Hepatocyte (in vitro differentiated cells): Measurements from ENCODE around the gene GRAP2.

ENCODE experiments used
- EZH2 ChIP-seq: fragments of 200-600 bp; sonication (generic); IDR thresholded peaks from 2 replicates; pipeline ENCODE4 v1.6.1; 2016; ENCODE audit warnings: antibody characterized with exemption, mild to moderate bottlenecking, borderline replicate concordance
- TF ChIP-seq, protein P1 (sequence below): fragments of 200-600 bp; sonication (generic); IDR thresholded peaks from 2 replicates; pipeline ENCODE4 v1.5.1; 2016; ENCODE audit warnings: antibody characterized with exemption, mild to moderate bottlenecking; ENCODE audit not compliant: poor library complexity

DNA sequence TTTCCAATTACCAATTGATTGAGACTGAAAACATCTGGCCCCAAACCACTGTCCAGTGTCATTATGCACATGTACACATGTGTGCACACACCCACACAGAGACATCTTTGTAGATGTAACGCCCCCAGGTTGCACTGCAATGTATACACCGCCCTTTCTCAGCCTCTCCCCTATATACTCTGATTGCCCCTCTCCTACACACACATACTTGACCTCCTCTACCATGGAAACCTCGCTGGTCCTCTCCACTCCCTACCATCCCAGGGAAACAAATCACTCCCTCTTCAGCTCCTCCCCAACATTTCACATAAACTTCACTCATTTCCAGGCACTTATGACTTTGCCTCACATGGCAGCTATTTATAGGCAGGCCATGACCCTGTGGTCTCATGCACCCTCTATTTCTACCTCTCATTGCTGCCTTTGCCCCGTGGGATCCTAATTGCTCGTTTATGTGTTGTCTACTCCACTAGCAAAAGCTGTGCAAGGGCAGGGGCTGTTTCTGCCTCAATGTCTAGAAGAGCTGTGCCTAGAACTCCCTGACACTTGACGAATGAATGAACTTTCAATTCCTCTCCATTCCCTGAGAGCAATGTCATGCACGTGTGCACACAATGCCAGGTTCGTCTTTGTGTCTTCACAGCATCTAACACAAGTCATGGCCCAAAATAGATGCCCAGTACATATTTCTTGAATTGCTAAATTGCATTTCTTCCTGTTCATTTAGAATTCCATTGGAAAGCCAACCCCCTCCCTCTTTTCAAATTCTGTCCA is 49.3 kb downstream of the GRAP2 start:
- TF ChIP-seq EZH2: no peak
- TF ChIP-seq, protein P1, sequence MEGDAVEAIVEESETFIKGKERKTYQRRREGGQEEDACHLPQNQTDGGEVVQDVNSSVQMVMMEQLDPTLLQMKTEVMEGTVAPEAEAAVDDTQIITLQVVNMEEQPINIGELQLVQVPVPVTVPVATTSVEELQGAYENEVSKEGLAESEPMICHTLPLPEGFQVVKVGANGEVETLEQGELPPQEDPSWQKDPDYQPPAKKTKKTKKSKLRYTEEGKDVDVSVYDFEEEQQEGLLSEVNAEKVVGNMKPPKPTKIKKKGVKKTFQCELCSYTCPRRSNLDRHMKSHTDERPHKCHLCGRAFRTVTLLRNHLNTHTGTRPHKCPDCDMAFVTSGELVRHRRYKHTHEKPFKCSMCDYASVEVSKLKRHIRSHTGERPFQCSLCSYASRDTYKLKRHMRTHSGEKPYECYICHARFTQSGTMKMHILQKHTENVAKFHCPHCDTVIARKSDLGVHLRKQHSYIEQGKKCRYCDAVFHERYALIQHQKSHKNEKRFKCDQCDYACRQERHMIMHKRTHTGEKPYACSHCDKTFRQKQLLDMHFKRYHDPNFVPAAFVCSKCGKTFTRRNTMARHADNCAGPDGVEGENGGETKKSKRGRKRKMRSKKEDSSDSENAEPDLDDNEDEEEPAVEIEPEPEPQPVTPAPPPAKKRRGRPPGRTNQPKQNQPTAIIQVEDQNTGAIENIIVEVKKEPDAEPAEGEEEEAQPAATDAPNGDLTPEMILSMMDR: no peak
